ENCODE results near the gene NWD2.

The NWD2 gene

DNA sequence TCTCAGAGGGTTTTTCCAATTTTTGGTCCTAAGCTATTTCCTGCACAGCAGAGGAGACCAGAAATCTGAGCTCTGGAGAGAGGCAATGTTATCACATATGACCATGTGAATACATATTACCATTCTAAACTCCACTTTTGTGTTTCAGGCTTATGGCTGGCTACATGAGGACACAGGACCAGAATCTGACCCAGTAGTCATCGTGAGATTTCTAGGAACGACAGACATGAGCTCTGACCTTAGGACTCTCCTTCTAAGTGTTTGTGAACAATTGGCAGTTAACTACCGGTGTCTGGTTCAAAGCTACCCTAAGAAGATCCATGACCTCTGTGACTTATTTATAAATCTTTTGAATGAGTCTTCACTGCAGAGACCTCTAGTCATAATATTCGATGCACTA lies 198.6 kb downstream of the NWD2 start:
- no peak for DNase-seq

DNA sequence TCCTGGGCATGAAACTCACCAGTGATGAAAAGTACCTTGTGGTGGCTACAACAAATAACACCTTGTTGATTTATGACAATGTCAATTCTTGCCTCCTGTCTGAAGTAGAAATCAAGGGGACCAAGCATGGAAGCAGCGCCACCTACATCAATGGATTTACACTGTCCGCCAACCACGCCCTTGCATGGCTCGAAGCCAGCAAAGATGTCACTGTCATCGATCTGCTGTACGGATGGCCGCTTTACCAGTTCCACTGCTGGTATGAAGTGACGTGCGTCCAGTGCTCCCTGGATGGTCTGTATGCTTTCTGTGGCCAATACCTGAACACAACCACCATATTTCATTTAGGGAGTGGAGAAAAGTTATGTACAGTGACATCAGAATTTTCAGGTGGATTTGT lies 200.5 kb downstream of the NWD2 start:
- DNase-seq: no peak

DNA sequence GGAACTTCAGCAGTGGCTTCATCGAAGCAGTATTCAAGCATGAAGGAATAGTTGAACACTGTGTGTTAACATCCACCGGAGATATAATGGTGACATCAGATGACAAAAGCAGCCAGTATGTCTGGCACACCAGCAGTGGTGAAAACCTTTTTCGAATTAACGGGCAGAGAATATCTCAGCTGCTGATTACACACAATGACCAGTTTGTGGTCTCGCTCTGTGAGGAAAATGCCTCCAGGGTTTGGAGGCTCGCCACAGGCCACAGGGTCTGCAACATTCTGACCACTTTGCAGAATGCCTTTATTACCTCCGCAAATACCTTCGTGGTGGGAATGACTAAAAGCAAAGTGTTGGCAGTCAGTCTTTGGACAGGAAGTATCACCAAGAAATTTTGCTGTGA lies 201.5 kb downstream of the NWD2 start:
- no peak for DNase-seq

DNA sequence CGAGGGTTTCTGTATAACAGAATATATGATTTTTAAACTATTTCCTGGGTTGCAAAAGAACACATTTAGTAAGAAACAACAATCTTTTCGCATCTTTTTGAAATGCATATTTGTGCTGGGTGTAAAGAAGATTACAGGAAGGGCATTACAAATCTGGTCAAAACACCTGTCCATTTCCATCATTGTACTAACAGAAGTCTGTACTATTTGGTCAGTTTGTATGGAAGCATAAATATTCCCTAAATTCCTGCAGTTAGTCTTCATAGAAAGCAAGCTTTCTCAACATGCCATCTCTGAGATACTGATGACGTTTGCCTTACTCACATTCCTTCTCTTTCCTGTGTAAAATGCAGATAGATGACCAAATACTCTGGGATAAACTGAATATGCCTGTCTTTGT lies 203.3 kb downstream of the NWD2 start:
- no peak for DNase-seq

DNA sequence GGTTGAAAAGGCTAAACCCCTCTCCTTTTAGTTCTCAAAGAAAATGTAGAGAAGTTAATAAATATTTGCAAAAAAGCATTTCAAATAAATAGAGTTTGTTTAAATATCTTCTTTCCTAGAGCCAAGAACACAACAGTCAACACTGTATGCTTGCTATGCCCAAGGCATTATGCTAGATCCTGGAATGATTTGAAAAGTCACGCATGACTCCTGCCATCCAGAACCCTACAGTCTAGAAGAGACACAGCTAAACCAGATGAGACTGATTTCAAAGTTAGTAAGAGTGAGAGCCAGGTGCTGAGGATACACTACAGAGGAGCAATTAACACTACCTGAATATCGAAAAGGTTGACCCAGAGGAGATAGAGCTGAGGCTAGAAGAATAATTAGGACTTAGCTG lies 205.8 kb downstream of the NWD2 start:
- no peak for DNase-seq

DNA sequence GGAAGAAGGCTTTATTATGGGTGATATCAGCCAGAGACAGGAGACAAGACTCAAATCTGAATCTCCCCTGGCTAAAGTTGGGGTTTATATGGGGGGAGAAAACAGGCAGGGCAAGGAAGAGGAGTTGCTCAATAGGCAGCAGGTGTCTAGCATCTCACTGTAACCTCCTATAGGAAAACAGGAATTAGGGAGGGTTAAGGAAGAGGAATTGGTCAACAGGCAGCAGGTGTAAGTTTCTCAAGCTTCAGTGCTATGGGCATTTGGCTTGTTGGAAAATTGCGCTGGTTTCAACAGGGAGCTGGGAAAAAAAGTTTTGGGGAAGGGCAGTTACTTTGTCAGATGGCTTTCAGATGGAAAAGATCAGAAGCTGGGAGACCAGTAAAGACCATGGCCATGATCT lies 206.4 kb downstream of the NWD2 start:
- DNase-seq: no peak

DNA sequence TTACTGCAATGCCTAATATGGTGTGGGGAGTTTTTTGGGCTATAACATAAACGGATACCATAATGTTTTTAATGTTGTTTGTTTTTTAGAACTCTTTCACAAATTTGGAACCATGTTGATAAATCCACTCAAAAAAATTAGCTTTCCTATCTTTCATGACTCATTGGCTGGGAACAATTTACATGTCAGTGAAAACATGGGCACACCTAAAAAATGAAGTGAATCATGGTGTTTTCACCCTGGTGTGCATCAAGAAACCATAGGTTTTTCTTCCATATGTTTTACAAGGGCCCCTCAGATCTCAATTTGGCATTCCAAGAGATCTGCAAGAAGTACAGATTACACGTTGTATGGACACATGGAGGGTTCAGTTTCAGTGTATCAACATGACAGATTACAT lies 207.1 kb downstream of the NWD2 start:
- no peak for DNase-seq

DNA sequence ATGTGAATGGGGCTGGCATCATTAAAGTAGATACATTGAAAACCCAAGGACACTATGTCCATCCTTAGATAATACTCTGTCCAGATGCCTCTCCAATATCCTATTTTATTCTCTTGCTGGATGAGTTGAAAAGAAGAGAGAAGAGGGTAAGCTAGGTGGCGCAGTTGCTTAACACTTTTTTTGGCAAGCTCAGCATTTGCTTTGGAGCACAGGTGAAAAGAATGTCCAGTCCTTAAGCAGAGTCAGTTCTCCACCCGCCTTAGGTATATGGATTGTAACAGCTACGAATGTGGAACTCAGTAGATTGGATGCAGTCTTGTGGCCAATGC lies 208.4 kb downstream of the NWD2 start:
- peak; percentile 56 for DNase-seq

DNA sequence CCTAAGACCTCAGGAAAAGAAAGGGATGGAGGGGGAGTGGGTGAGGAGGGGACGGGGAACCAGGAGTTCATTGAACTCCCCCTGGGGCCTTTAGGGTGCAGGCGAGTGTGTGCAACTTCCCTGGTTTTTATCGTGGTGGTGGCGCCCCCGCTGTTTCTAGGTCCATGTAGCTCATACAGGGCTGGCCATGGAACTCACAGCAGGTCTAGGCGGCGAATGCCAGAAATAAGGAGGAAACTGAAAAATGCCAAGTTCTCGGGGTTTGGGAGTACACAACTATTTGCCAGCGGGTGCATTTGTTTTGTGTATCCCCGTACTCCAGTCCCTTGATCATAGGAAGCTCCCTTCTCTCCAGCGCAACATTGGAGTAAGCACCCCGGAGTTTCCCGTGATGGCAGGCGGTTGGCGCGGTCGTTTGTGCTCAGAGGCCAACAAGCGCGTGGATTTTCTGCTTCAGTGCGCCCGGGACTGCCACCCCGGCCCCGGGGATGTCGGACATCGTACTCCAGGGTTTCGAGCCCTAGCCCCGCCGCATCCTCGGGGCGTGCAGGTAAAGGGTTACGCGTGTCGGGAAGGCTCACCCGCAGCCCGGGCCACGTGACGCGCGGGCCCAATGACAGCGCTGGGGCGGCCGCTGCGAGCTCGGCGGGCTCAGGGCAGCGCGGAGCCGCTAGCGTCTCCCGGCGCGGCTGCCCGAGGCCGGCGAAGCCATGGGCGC lies 208.9 kb downstream of the NWD2 start:
- peak; percentile 64 for DNase-seq

DNA sequence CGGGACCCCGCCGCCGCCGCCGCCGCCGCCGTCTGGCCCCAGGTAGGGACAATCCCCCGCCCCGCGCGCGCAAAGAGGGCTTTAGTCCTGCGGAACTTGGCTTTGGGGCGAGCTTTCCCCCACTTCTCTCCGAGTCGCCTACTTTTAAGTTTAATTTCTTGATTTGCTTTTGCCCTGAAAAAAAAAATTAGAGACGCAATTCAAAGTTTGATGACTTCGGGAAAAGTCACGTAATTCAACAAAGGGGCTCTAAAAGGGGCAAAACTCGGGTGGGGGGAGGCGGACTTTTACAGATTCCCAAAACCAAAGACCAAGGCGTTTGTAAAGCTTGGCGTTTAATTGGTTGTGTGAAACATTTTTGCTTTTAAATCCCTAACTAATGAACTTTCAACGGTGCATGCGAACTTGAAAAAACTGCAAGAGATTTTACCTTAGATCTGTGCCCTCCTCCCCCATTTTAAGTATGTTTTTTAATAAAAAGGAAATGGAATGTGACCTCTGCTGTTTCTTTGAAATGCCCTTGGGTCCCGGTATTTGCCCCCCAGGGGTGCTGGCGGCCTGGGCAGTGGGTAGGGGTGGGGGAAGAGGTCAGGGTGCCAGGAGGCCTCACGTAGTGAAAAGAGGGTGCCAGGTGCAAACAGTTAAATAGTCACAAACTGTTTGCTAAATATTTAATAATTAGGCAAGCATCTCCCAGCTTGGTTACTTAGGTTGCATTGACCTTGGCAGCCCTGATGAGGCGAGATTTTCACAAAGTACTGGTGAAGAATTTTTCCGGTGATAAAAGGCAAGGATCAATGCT lies 209.7 kb downstream of the NWD2 start:
- no peak for DNase-seq

DNA sequence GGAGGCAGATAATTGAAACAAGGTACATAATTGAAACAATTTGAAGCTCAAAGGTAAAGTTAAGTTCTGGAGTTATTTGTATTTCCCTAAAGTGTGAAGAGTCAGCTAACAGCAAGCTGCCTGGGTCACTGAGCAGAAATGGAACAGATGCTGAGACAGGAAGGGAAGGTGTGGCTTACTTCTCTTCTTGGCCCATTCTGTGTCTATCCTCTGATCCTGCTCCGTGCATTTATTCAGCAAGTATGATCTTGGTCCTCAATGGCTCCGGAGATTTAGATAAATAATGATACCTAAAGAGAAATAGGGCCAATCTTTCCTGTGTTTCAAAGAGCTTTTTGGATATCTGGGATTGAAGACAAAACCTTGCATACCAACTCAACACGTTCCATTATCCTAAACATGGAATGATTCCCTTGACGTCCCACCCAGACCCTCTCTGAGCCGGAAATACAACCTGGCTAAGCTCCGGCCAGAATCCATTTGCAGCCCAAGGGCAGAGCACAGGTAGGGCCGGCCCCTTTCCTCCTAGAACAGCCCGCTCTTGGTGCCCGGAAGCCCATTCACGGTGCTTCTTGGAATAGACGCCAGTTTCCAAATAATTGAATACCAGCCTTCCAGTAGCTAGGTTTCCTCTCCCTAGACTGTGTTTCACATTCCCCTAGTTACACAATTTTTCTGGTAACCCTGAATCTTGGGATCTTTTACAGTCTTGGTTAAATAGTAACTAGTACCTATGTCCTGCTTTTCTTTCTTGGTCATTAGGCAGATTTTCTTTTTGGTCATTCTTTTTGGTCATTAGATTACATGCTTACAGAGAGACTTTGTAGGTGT lies 211.0 kb downstream of the NWD2 start:
- no peak for DNase-seq

DNA sequence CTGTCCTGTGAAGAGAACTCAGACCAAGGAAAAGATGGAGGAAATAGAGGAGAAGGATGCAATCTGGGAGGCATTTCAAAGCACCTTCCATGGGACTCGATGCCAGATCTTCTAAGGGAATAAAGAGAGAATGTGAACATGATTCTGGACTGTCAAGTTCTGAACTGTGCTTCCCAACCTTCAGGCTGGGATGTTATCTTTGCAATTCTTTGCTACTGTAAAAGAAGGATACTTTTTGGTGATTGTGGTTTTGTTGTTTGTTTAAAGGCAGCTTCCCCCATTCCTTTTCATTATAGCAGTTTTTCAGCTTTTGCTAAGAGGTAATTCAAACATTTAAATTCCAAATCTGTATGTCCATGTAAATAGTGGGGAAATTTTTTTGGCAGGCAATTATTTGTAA lies 217.3 kb downstream of the NWD2 start:
- no peak for DNase-seq

DNA sequence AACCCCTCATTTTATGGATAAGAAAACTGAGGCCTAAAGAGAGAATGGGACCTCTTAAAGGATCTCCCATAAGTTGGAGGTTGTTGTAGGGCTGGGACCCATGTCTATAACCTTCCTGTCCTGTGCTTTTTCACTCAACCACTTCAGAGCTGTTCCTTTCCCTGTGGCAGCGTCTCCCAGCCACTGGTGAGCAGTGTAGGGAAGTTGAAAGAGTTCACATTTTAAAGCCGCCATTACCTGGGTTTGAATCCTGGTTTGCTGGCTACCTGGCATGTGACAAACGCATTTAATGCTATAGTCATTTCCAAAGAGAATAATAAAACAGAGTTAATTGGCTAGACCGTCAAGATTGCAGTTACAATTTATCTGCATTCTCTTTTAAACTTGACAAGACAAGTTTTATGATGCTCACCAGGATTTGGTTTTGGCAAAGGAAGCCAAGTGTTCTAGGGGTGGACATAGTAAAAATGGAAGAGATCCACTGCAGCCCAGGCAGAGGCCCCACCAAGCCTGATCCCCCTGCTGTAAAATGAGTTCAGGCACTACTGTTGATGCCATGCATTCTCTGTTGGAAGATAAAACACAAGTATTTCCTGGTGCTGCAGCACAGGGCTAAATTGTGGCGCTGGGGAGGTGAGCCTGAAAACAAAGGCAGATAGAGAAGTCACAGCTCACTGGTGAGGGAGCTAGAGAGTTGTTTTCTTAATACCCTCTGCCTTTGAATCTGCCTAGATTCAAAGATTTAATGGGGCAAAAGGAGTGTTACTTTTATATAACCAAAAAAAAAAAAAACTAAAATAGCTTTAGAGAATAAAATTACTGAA lies 218.7 kb downstream of the NWD2 start:
- no peak for DNase-seq

DNA sequence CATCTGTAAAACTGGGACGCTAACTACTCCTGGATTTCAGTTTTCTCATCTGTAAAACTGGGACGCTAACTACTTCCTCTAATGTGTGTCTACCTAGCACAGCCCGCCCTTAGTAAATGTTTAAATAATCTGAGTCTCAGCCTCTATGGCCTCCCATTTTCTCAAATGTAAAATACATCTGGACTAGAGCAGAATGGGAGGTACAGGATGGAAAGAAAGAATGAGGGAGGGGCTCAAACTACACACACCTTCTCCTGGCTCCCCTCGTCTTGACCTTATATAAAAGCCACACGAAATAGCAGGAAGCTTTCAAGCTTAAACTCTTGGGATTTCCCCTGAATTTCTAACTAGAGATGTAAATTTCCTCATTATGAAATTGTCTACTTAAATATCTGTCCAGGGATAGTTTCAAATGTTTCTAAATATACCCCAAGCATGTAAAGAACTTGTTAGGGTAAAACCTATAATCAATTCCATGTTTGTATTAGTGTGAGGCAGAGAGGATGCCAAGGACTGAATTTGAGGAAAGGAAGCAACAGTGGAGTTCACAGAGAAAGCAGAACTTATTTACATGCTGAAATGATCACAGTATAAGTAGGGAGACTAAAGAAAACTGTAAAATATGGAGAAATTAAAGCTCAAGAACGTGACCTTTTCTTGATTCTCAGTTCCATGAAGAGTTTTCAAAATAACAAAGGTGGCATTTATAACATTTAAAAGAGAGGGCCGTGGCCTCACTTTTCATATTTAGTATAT lies 220.0 kb downstream of the NWD2 start:
- no peak for DNase-seq

DNA sequence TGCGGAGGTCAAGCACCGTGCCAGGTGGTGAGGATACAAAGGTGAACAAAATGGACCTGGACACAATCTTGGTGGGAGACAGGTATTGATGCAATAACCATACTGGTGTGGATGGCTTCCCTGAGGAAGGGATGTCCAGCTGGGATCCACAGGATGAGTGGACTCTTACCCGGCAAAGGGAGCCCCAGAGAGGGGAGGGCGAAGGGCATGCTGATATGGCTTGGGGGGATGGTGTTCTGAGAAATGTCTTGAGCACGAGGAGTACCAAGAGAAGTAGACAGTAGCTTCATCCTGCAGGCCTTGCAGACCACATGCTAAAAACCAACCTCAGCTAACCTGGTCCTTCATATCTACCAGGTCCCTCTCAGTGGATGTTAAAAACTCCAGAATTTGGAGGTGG lies 220.8 kb downstream of the NWD2 start:
- DNase-seq: no peak

DNA sequence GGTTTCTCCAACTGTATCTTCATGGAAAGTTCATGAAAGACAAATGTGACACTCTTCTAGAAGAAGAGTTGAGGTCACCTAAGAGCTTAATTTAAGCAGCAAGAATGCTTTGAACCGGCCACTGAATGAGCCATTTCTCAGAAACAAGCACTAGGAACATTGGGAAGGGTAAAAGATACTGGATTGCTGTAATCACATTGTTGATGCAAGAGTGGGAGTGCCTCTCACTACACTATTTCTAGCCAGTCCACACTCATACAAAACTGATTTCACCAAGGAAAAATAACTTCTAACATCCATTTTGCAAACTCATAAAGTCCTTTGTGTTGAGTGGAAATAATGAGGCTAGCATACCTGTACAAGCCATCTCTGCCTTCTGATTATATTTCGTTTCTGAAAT lies 221.3 kb downstream of the NWD2 start:
- DNase-seq: no peak

DNA sequence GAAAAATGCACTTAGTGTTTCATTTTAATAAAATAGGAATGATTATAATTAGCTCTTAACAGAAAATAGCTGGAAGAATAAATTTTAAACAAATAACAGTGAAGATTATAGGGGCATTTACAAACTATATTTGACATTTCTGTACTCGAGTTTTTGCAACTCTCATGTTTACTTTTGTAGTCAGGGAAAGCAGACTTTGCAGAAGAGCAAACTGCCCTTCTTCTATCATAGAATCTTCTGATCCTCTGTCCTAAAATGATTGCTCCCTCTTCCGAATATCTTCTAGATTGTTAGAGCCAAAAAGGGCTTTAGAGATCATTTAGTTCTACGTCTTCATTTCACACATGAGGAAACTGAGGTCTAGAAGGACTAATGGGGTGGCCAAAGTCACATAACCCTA lies 222.7 kb downstream of the NWD2 start:
- no peak for DNase-seq

DNA sequence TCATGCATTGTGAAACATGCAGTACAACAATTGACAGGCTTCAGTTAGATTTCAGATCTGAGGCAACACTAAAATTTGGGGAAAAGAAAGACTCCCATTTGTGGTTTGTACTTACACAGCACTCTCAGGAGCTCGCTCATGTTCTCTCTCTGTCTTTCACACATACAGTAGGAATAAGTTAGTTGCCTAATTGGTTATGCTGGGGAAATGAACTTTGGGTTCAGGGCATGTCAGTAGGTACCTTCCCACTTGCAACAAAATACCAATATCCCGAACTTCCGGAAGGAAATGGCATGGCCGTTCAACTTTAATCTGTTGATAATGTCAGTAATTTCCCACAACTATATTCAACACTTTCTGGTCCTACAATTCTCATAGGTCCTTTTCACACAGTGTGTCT lies 223.3 kb downstream of the NWD2 start:
- DNase-seq: no peak

DNA sequence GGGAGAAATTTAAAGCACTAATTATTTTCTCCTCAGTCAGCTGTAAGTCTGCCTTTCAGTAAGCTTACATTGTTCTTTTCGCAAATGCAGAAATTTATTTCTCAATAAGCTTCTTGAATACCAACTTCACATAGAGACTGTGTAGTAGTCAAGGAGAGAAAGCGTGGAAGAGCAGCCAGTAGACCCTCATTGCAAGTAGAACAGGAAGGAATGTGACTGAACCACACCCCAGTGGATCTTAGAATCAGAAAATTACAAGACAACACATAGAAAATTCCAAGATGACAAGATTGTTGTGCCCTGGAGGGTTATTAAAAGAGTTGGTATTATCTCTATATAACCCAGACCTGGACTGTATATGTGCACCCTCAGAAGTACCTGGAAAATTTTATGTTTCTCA lies 224.7 kb downstream of the NWD2 start:
- DNase-seq: no peak

DNA sequence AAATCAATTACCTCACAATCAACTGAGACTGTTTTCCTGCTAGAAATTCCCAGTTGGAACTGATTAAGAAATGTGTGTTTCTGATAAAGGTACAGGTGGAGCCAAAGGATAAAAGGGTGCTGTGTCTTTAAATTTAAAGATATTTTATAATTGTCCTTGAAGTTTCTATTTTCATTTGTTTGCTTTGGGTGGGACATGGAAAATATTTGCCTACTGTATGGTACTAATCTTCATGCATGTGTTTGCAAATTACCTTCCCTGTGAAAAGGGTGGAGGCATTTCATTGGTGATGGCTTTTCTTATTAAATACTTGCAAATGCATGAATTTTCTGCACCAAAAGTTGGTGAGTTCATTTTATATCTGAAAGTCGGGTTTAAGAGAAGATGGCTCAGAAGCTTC lies 225.7 kb downstream of the NWD2 start:
- DNase-seq: no peak

DNA sequence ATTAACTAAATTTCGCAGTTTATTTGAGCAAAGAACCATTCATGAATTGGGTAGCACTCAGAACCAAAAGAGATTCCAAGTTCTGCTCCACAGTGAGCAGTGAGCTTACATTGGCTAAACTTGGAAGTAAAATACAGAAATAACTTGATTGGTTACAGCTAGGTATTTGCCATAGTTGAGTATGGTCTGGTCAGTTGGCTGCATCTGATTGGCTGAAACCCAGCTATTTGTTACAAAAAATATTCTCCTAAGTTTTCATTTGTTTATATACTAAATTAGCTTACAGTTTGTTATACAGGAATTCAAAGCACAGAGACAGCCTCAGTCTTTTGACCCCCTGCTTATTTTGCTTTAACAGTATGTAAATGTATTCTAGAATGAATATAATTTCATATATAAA lies 226.6 kb downstream of the NWD2 start:
- DNase-seq: no peak

DNA sequence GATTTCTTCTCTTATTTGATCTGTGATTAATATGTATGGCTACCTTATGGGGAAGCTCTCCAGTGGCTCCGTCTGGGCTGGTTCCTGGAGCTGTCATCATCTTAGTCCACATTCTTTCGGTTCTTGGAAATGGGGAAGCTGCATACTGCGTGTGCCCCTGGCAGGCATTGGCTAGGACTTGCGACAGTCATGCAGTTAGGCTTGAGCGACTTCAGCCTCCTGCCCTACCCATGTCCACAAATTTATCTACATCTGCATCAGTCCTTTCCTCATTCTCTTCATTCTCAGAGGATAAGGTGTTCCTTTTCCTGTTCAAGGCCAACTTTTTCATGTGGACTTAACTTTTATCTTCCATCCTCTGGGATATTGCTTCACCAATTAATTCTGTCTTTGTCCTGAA lies 227.4 kb downstream of the NWD2 start:
- no peak for DNase-seq
